NK-92 treated with Interleukin-12 subunit alpha and Interleukin-12 subunit beta, amount 100 ng/mL, for 24 hours (cell line): ENCODE data around the gene ARID3B.
"Not testable (repeated sequence)": the region's sequence is repeated elsewhere in the genome, so short reads cannot be mapped to it uniquely, and the experiment has no call there.

ENCODE experiments used
- DNase-seq: peaks from one replicate; lab custom pipeline; 2025; lab: John Stamatoyannopoulos, UW

Gene ARID3B

DNA sequence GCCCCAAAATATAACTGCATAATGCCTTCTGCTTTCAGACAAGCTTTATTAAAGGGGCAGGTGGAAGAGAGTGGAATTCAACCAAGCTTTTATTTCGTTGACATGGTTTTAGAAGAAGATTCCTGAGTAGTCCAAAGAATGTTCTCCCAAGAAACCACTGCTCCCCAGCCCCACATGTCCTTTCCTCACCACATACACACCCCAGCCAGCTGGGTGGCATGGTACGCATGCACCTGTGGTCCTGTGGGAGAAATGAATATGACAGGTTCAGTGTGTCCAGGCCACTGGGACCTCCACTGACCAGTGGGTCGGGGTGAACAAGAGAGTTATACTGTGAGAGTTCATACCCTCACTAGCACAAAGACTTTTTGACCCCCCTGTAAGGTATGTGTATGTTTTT lies 30.2 kb downstream of the ARID3B start:
- no peak for DNase-seq

DNA sequence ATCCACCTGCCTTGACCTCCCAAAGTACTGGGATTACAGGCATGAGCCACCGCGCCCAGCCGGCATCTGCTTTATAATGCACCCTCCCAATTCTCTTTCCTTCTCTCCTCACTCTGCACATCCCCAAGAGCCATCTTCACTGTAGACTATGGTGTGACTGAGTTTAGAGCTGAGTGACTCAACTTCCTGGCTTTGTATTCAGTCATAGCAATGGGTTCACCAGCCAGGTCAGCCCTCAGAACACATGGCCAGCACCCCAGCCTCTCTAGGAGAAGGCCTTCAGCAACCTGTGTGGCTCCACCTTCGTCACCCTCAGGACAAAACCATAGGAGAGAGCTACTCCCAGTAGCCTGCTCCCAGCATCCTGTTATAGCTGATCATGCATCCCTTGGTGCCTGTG lies 33.0 kb downstream of the ARID3B start:
- peak; percentile 36 for DNase-seq

DNA sequence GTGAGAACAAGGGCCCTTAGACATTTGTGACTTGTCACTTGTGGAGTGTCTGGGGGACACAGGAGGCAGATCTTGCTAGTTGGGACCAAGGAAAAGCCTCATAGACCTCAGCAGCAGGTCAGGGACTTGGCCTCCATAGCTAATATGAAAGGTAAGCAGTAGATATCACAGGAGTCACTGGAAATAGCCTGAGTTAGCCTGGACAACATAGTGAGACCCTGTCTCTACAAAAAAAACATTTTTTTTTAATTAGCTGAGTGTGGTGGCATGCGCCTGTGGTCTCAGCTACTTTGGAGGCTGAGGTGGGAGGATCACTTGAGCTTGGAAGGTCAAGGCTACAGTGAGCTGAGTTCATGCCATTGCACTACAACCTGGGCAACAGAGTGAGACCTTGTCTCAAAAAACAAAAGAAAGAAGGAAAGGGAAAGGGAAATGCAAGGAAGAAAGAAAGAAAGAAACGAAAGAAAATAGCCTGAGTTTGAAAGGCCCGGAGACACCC lies 37.5 kb downstream of the ARID3B start:
- DNase-seq = no peak

DNA sequence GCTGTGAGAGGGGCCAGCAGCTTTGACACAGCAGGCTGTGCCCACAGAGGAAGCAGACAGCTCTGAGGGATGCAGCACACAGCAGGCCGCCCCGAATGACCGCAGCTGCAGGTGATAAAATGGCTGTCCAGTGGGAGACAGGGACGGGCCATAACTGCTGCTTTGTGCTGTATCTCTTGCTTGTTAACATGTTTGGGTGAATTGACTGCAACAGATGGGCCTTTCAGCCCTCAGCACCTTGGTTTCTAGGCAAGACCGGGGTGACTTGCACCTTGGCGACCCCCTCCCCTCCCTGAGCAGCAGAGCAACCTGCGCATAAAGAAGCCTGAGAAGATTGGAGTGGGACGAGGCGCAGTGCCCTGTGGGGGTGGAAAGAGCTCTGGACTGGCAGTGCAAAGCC lies 38.0 kb downstream of the ARID3B start:
- no peak for DNase-seq

DNA sequence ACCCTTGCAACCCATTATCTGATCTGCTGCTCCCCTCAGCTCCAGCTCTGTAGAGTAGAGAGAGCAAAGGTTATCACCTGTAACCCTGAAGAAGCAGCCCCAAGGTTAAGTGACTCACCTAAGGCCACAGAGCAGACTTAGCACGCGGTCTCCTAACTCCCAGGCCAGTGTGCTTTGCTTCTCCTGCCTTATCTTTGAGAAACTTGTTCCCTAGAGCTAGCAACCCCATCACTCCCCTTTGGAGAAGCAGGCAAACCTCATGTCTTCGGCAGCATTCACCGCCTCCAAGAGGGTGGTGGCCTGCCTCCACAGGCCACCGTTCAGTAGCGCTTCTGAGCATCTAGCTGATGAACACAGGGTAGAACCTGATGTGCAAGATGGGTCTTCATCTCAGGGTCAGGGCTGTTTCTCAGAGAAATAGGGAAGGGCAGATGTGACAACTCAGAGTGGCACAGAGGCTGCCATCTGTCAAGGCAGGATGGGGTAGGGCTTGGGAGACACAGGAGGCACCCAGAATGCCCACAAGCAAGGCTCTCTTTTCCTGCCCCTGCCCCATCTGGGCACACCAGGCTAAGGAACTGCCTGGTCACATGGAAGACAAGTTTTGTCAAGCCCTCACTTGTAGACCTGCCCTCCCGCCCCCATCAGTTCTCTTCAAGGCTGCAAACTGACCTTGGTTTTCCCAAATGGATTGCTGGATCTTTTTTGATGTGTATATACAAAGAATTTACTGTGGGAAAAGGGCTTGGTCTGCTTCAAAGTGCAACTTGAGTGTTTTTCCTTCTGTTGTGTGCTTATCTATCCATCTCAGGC lies 39.7 kb downstream of the ARID3B start:
- no peak for DNase-seq

DNA sequence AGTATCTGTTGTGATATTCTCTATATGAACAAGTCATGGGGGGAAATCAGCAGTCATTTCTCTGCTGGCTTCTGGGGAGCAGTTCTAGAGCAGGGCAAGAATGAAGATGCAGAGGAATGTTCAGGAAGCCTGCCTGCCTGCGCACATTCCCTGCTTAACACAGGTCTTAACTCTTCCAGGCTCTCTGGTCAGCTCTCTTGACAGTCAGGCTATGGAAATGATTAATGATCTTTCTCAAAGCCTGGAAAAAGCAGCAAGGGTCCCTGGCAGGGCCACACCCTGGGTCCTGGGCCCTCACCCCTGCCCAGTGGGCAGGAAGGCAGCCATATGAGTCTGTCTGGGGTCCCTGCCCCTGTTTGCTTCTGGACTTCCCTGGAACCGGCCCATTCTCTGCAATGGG lies 43.2 kb downstream of the ARID3B start:
- DNase-seq = no peak

DNA sequence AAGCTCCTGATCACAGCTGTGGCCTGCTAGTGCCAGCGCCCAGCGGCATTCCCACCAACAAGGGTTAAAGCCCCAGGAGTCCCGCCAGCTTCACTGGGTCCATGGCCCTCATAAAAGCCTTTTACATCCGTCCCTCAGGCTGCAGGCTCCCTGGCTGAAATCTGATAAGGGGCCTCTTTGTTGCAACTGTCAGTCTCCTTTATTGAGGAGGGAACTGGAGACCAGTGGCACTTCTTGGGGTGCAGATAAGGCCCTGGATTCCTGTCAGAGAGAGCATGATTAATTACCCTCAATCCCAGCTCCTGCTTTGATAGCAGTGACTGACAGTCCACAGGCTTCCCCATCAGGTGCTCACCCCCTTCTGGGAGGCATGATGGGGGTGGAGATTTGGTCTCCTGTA lies 43.8 kb downstream of the ARID3B start:
- no peak for DNase-seq

DNA sequence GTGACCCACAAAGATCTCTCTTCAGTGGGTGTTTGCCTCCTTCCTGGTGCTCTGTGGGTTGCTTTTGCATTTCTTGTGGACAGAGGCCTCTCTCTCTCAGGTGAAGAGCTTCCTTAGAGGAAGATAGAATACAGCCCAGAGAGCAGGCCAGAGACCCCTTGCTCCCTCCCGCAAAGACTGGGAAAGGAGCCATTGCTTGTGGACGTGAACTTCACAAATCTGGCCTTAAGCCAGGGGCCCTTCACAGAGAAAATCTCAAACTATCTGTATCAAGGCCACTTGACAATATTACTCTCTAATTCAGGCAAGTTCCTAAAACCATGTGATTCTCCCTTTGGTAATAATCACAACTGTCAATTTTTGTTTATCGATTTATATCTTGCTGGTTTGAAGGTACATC lies 44.2 kb downstream of the ARID3B start:
- DNase-seq = no peak

DNA sequence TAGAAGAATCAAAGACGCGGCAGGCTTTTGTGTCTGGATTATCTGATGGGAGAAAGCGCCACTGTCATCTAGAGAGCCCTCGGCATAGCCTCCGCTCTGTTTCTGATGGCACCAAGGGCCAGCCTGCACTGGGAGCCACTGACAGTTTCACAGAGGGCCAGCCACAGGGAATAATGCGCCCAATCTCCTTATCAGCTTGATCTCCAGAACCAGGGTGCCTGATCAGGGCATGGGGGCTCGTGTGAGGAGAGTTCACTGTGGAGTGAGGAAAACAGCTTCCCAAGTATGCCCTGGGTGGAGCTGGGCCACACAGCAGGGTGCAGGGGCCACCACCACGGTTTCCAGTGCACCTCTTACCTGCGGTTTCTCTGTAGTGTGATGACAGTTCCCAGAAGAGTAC lies 44.8 kb downstream of the ARID3B start:
- DNase-seq = no peak

DNA sequence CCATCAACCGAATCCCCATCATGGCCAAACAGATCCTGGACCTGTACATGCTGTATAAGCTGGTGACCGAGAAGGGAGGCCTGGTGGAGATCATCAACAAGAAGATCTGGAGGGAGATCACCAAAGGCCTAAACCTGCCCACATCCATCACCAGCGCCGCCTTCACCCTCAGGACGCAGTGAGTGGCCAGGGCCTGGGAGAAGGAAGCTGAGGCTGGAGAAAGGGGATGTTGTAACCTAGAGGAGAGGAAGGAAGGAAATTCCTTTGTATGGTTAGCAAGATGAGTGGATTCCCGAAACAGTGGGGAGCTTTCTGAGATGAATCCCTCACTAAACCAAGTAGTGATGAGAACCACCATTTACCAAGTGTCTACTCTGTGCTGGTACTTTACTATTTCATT lies 48.8 kb downstream of the ARID3B start:
- DNase-seq = no peak

DNA sequence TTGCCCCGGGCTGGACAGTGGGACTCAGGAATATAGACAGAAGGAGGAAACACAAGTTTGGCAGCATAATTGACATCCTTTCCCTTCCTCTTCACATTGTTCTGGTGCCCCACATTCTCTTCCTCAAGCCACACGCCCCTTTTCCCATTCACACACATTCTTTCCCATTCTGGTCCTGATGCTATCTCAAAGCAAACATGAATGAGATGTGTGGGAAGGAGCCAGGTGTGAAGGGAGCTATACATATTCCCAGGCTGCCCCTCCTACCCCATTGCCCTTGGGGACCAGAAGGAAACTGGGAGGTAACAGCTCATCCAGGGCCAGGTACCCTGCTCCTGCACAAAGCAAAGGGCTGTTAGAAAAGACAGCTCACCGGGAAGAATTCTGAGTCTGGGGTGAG lies 51.2 kb downstream of the ARID3B start:
- DNase-seq = no peak

DNA sequence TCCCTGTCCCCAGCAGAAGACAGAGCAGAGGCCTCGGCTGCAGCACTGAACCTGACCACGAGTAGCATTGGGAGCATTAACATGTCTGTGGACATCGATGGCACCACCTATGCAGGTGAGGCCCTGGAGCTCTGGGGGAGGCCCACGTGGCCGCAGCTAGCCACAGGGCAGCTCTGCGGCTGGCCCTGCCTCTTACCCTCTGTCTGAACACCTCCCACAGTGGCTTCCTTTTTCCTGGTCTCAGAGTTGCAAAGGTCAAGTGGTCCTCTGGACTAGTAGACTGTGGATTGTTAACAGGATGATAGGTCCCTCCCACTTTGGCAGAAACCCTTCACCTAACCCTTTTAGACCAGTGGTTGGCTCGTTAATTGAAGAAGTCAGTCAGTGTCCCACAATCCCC lies 52.1 kb downstream of the ARID3B start:
- no peak for DNase-seq

DNA sequence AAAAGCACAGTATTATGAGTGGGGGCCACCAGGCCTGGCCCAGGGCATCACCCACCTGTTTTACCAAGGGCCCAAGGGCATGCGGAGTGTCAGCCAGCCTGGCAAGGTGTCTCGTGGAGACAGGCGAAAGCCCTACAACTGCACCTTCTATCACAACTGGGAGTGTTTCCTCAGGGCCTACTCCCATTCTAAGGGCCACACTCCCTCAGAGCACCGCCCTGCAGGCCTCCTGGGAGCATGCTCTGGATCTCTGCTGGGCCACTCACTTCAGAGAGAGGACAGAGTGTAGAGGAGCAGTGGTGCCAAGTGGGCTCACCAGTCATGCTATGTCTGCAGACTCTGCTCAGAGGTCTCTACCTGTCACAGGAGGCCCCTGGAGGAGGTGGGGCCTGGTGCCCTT lies 53.4 kb downstream of the ARID3B start:
- no peak for DNase-seq

DNA sequence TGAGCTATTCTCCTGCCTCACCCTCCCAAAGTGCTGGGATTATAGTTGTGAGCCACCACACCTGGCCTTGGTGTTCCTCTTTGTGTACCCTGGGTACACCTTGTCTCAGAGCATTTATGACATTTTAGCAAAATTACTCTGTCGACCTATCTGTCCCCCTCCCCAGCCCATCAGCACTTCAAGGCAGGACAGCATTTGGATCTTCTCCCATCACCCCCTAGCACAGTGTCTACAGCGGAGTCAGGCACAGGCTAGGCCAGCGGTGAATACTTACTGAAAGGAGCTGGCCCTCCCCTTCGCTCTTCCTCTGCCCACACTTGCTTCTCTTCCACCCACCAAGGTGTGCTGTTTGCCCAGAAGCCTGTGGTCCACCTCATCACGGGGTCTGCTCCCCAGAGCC lies 54.3 kb downstream of the ARID3B start:
- DNase-seq = no peak

DNA sequence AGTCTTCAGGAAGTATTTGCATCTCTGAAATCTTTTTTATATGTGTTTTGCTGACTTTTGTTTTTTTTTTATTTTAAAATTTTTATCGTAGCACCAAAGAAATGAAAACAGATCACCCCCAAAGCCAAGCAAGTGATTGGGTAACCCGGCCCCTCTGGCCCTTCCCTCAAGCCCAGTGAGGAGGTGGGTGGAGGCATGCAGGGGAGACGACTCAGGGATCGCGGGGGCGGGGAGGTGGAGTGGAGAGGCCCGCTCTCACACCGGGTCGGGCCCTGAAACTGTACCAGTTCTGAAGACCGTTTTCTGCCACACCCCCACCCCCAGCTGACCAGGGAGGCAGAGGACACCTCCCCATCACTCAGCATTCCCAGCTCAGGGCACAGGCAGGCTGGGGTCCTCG lies 55.7 kb downstream of the ARID3B start:
- not testable (repeated sequence) for DNase-seq

DNA sequence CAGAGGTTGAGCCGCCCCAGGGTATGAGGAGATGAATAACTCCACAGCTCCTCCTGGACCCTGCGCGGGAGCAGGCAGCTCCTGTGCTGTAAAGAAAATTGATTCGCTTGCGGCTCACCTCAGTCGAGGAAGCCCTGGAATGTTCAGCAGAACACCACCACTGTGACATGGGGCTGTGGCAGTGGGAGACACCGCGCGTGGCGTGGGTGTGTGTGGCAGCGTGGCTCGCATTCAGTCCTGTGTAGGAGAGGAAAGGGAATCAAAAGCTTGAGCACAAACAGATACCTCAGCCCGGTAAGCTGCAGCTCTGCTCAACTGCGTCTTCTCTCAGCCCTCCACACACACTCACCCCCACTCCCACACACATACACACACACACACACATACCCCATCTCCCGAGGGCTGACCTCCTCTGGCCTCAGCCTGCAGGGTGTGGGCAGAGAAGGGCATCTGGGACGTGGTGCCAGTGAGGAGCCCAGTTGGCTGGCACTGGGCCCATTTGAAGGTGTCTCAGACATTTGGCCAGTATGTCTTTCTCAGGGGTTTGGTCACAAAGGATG lies 56.2 kb downstream of the ARID3B start:
- not testable (repeated sequence) for DNase-seq

DNA sequence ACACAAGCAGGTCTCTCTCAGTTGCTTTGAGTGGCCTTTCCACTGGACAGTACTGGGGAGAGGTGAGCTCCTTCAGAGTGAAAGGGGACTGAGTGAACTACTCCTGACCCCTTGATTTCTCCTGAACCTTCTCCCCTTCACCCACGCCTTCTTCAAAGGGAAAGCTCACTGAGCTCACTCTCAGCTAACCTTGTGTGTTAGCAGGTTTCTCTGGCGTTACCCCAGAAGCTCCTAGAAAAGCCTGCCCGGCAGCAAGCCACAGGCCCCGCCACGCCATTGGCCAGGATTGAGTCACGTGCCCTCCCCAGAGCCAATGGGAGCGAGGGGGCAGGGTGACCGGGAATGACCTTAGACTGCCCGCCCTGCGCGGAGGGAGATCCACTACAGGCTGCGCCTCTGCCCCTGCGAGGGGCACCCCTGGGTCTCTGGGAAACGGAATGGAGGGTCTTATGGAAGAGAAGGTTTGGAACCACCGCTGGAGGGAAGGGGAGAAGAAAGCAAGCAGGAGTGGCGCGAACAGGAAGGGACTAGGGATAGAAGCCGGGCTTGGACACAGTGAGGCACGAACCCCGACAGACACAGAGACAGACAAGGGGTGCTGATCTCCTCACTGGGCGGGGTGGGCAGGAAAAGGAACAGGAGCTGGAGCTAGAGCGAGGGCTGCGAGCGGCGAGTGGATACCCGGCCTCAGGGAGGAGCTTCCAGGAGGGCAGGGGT lies 57.3 kb downstream of the ARID3B start:
- peak; percentile 69 for DNase-seq

DNA sequence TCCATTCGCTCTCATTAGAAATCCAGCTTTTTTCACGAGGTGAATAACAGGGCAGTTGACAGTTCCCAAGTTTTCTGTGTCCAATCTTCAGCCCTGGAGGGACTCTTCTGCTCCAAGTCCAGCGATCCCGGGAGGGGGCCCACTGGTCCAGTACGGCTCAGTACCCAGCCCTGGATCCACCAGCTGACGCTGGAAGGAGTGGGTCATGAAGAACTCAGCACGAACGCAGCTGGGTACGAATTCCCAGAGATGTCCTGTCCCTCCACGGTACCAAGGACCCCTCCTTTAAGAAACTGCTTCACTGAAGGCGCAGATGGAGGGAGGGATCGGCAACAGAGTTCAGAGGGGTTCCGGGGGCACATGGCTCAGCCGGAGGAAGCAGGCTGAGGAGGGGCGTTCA lies 58.1 kb downstream of the ARID3B start:
- DNase-seq = no peak

DNA sequence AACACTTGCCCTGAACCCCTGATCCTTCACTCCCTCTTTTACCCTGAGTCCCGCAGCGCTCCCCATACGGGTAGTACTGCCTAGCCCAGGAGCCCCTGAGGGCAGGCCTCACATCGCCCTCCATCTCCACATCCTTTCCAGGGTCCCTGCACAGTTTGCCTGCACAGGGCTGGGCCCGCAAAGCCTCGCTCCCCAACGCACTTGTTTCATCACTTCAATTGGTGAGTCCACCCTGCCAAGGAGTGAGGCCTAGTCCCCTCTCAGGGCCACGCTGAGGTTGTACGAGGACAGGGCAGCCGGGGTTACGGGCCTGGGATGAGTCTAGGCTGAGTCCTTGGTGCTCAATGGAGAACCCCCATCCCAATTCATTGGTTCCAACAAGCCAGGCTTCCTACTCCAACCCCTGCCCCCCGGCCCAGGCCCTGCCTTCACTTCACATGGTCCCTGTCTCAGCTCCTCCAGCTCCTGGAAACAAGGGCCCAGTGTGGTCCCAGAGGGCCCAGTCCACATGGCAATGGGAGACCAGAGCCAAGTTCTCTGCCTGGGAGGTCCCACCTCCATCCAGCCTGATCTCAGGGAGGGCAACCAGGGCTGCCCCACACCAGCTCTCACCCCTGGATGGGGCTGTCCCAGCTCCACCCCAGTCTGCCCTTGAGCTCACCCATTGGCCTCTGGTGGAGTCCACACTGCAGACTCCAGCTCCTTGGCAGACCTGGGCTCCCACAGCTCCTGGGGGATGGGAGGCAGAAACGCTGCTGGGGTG lies 62.2 kb downstream of the ARID3B start:
- DNase-seq = no peak

DNA sequence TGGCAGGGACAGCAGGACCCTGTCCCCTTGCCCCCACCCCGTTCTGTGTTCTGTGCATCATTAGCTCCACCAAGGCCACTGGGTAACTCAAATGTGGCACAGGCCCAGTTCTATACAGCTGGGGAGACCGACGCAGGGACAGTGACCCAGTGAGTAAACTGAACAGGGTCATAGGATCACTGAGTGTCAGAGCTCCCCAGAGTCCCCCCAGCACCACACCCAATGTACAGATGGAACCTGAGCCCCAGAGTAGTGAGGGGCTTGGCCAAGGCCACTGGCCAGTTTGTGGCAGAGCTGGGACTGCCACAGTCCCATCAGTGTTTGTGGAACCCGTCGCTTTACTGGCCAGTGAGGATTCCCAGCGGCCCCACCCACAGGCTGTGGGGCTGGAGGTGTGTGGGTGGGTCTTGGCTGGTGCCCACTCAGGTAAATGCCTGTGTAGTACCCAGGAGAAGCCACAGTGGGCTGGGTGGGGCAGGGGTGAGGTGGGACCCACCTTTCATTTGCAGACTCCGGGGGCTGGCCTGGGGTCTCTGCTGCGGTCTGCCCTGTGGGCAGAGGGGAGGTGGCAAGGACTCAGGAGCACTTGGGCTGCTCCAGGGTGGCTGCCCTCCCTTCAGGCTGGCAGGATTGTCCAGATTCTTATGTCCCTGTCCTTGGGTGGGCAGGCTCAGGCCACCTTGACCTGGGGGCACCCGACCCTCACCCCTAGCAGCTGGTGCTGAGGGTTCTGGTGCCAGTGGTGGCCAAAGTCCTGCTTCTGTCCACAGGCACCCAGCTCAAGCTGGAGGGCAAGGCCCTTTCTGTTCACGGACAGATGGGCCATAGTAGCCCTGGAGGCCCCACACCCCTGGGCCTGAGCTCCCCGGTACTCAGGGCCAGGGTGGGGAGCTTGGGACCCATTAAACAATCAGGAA lies 63.0 kb downstream of the ARID3B start:
- no peak for DNase-seq
